HG03066 (cell line): ENCODE measurements around the gene ZNF548.
"Not testable (repeated sequence)": the region's sequence is repeated elsewhere in the genome, so short reads cannot be mapped to it uniquely, and the experiment has no call there.

Experiments used
- ATAC-seq: cut with Tn5 transposase; IDR thresholded peaks from one replicate; pipeline ENCODE4 v1.9.1; 2021; ENCODE audit warnings: low read depth; ENCODE audit not compliant: unreplicated experiment

Gene ZNF548

DNA sequence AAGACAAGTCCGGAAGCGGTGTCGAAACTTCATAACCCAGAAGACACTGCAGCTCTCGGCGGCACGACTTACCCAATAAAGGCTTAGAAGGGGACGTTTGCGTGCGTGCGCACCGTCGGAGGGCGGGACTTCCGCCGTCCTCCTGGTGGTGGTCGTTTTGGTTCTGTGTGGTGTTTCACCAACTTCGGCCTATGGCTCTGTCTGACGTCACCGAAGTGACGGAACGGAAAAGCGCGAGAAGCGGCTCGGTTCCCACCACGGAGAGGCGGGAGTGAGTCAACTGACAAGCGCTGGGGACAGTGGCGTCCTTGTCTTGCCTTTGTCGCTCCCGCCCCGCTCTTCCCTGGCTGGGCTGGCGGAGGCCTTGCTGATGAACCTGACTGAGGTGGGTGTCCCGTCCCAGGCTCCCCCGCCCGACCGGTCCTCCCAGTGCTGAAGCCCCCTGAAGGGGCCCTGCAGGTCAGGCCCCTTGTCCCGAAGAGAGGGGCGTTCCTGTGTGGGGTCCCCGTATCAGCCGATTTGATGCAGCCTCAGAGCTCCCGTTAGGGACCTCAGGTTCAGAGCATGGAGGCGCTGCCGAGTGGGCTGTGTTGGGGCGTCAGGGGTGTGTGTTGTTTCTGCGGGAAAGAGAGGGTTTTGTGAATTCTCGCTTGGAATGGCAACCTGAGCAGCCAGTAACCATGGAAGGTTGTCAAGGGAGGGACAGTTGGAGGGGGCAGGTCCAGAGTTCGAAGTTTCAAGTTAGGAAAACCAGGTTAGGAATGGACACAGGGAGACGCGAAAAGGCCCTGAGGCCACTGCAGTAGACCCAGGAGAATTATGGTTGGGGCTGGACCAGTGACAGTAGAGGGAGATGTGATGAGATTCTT, at the start of gene ZNF548:
Gene ZNF548, plus strand, starts transcription at position 125 of the 869 bp plus-strand sequence. Its CDS starts 246 bp downstream, at position 371.
- ATAC-seq = peak; percentile 98

DNA sequence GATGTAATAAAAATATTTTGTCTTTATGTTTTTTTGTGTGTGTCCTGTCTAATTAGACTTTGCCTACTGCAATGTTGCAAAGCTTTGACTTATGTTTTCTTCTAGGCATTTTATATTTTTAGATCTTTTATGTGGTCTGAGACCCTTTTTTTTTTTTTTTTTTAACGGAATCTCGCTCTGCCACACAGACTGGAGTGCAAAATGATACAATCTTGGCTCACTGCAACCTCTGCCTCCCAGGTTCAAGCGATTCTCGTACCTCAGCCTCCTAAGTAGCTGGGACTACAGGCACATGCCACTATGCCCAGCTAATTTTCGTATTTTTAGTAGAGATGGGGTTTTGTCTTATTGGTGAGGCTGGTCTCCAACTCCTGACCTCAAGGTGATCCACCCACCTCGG, 47.1 kb upstream of the ZNF548 start:
- no peak for ATAC-seq

DNA sequence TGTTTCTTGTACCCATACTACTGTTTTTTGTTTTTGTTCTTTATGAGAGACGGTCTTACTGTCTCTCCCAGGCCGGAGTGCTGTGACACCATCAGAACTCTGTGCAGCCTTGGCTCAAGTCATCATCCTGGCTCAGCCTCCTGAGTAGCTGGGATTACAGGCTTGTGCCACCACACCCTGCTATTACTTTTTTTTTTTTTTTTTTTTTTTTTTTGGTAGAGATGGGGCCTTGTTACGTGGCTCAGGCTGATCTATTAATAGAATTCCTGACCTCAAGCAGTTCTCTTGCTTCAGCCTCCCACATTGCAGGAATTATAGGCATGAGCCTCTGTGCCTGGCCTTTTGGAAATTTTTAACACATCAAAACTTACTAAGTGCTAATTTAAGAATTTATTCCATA, 41.5 kb upstream of the ZNF548 start:
- ATAC-seq = no peak

GRCh38 chr19:57350877-57351805, 38.5 kb upstream of the ZNF548 start, which contains the start of gene ZNF304:
ZNF304 (plus strand) TSS chr19:57351271; CDS start chr19:57351665, 394 bp downstream.
- ATAC-seq = peak; percentile 96

GRCh38 chr19:57351867-57352266, 37.8 kb upstream of the ZNF548 start:
- no peak for ATAC-seq

GRCh38 chr19:57355916-57356315, 33.7 kb upstream of the ZNF548 start:
- no peak for ATAC-seq

GRCh38 chr19:57357406-57357805, 32.2 kb upstream of the ZNF548 start:
- ATAC-seq = no peak

DNA sequence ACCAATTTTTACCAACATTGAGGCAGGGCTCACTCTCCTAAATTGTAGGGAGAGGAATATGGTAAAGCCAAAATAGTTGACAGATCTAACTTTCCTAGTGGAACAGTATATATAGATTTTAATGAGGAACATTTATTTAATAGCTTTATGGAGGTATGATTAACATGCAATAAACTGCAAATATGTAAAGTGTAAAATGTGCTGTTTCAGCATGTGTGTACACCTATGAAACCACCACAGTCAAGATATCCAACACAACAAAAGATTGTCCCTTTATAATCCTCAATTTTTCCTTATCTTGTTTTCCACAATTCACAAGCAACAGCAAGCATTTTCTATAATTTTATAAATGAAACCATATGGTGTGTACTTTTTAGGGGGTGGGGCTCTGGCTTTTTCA, 30.4 kb upstream of the ZNF548 start:
- ATAC-seq = no peak

DNA sequence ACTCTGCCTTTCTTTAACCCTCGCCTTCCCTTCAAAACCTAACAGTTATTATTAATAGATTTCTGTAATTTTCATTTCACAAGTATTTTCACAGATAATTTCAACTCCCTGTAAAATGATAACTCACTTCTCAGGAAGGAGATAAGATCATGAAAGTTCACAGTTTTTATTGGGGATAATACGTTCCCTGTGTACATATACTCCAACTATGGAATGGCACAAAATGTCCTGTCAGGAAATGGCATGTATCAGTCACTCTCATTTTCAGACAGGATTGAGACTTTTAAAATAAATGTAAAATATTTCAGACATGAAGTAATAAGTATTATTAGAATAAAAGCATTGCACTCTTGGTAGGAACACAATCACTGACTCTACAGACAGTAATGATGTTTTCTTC, 27.2 kb upstream of the ZNF548 start:
- no peak for ATAC-seq

GRCh38 chr19:57362997-57363687, 26.5 kb upstream of the ZNF548 start, which contains the start of the genes TRAPPC2B and ZNF547:
TRAPPC2B (plus strand) TSS chr19:57363551; CDS start chr19:57364834, 1,283 bp downstream.
ZNF547 (plus strand) TSS chr19:57363551; CDS start chr19:57368556, 5,005 bp downstream.
- ATAC-seq = peak; percentile 91

DNA sequence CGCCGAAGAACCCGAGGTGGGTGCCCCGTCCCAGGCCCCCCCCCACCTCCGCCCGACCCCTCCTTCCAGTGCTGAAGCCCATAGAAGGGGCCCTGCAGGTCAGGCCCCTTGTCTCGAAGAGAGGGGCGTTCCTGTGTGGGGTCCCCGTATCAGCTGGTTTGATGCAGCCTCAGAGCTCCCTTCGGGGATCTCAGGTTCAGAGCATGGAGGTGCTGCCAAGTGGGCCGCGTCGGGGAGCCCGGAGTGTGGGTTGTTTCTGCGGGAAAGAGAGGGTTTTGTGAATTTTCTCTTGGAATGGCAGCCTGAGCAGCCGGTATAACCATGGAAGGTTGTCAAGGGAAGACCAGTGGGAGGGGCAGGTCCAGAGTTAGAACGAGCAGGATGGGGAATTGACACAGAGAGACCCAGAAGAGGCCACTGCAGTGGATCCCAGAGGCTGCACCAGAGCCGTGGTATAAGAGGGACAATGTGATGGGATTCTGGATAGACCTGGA, 25.9 kb upstream of the ZNF548 start:
- peak; percentile 20 for ATAC-seq

DNA sequence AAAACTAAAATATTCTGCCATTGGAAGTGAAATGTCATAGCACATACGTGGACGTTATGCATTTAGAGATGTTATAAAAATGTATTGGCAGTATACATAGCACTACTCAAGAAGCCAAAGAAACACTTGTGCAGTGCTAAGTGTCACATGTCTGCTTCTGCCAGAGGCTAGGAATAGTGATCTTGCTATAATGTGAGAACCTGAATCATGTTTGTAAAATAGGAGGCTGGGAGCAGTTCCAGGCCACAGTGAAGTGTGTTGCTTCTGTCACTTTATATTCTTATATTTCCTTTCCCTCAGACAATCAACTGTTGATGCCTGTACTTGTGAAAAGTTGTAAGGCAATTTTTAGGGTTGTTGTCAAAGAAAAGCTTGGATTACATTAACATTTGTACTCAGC, 22.9 kb upstream of the ZNF548 start:
- no peak for ATAC-seq

- ATAC-seq = no peak
Measured at GRCh38 chr19:57374179-57374578, 15.5 kb upstream of the ZNF548 start.

DNA sequence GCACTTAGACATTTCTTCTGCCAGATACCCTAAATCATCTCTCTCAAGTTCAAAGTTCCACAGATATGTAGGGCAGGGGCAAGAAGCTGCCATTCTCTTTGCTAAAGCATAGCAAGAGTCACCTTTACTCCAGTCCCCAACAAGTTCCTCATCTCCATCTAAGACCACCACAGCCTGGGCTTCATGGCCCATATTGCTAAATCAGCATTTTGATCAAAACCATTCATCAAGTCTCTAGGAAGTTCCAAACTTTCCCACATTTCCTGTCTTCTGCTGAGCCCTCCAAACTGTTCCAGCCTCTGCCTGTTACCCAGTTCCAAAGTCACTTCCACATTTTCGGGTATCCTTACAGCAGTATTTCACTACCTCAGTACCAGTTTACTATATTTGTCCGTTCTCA, 15.0 kb upstream of the ZNF548 start:
- not testable (repeated sequence) for ATAC-seq

GRCh38 chr19:57376151-57376550, 13.5 kb upstream of the ZNF548 start:
- ATAC-seq = no peak

- ATAC-seq = no peak
Measured at GRCh38 chr19:57377498-57378146, 12.0 kb upstream of the ZNF548 start.

DNA sequence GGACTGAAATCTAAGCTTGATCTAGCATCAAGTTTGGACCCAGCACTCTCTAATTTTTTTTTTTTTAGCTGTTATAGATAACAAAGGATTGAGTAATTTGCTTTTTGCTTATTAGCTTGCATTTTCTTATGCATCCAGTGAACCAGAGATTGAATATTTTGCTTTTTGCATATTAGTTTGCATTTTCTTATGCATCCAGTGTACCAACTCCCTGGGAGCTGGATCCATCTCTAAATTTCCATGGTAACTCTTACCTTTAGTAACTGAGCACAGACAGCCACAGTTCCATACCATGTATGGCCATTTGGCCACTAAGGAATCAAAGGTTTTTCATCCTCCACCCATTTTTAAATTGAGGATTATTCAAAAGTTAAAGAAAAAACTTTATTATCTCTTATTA, 8.7 kb upstream of the ZNF548 start:
- no peak for ATAC-seq

DNA sequence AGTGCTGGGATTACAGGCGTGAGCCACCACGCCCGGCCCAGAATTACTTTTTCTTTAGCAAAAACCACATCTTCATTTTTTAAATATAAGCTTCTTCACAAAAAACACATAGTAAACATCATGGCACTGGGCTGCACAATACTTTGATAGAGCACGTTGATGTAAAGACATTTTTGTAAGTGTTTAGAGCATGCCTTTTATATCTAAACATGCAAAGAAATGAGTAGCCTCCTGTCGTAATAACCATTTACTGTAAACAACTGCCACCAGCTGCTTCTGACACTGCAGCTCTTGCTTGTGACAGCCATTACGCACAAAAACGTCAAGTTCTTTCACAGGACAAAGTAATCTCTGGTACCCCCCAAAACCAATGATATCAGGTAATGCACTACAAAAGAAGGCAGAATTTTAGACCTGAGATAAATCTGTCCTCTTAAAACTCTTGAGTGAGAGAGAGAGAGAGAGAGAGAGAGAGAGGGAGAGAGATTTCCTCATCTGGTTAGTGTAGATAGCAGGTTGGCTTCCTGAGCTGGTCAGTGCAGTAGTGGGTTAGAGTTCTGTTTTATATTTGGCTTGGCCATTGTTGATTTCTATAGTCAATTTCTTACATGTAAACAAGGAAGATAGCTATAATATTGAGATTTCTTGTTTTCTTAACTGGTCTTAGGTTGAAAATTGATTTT, 6.7 kb upstream of the ZNF548 start:
- ATAC-seq = no peak

DNA sequence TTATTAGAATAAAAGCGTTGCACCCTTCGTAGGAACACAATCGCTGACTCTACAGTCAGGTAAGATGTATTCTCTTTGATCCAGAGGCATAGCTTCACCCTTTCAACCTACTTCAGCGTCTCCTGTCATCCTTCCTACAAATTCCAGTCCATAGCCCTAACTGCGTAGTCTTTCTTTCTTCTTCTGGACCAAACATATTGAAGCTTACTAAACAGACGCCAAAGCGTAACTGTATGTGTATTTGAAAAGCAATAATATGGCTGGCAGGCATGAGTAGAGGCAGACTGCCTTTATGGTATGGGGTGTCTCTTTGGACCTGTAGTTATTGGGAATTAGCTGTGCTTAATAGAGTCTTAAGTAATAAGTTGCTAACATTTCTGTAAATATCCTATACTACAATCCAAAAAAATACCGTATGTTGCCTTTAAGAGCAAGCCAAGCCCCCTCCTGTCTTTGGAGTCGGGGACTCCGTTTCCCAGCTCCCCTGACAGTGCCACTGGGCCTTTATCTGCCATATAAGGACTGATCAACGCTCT, 392 bp upstream of the ZNF548 start:
- no peak for ATAC-seq
